Endothelial cell of umbilical vein (primary cell): ENCODE data around the gene SSUH2. TPM values are rescaled to one million over a fixed set of nuclear protein-coding genes. Genes with fewer than 3 reads are reported as not detected.

Experiments
- BruUV-seq: library from RNA; stranded (reverse); fragments of 400-500 nt; replicated peaks from 2 replicates; lab custom pipeline; 2021; lab: Mats Ljungman, UMichigan
- CTCF ChIA-PET: fragments of 300-600, 350-600 bp; sonication (Branson Sonifier 250); formaldehyde crosslinking; loops from one replicate; lab custom pipeline; 2021; ENCODE audit warnings: antibody characterized with exemption, inconsistent platforms; lab: Charles Lee
- POLR2A ChIA-PET: fragments of 300-600, 350-600 bp; sonication (Branson Sonifier 250); formaldehyde crosslinking; loops from one replicate; lab custom pipeline; 2021; ENCODE audit warnings: antibody characterized with exemption, inconsistent platforms; lab: Charles Lee
- DNase-seq: peaks from one replicate; pipeline ENCODE4 v3.0.0-alpha.2; 2011; ENCODE audit warnings: low read depth, low spot score
- FAIRE-seq: peaks from 2 replicates; lab custom pipeline; 2011; peaks lifted over from hg19 to GRCh38; lab: Jason Lieb, UNC
- H2AFZ ChIP-seq: 2 replicates; pipeline ENCODE4 v1.6.0; 2012; ENCODE audit warnings: low read depth, low read length, control low read depth, inconsistent platforms
- H3K27ac ChIP-seq: 2 replicates; pipeline ENCODE4 v1.5.1; 2011; ENCODE audit warnings: low read depth, mild to moderate bottlenecking, control low read depth, low read length, moderate library complexity; ENCODE audit not compliant: insufficient read depth
- H3K27me3 ChIP-seq, 2 experiments: 2 replicates each; pipeline versions ENCODE4 v1.6.0 to v1.6.1; 2011; ENCODE audit warnings: low read length in 2 of 2, mixed read lengths in 1 of 2; ENCODE audit not compliant: control insufficient read depth in 2 of 2, insufficient read depth in 2 of 2
- H3K36me3 ChIP-seq, 2 experiments: 2 replicates in 1 of 2; 3 replicates in 1 of 2; pipeline ENCODE4 v1.5.1; 2011; ENCODE audit warnings: low read length in 2 of 2, mild to moderate bottlenecking in 1 of 2, moderate library complexity in 1 of 2; ENCODE audit not compliant: control insufficient read depth in 2 of 2, insufficient read depth in 2 of 2; ENCODE audit errors: extremely low read depth in 1 of 2
- H3K4me1 ChIP-seq: 3 replicates; pipeline ENCODE4 v1.5.1; 2011; ENCODE audit warnings: mild to moderate bottlenecking, low read length; ENCODE audit not compliant: control insufficient read depth, insufficient read depth; ENCODE audit errors: extremely low read depth
- H3K4me2 ChIP-seq: 2 replicates; pipeline ENCODE4 v1.6.1; 2011; ENCODE audit warnings: low read length, control low read depth, mixed read lengths; ENCODE audit not compliant: insufficient read depth
- H3K4me3 ChIP-seq, 3 experiments: fragments of 200-600 bp in 1 of 3; sonication (generic), shearing (Covaris generic) in 1 of 3; replicated peaks in 1 of 3; 2 replicates each; pipeline ENCODE4 v1.5.1; 2011 to 2016; ENCODE audit warnings: control low read depth in 3 of 3, low read length in 3 of 3, mild to moderate bottlenecking in 2 of 3, inconsistent platforms in 1 of 3, low read depth in 1 of 3, moderate library complexity in 1 of 3; ENCODE audit not compliant: insufficient read depth in 1 of 3
- H3K79me2 ChIP-seq: 2 replicates; pipeline ENCODE4 v1.6.0; 2012; ENCODE audit warnings: low read length, inconsistent platforms; ENCODE audit not compliant: control insufficient read depth, insufficient read depth
- H3K9ac ChIP-seq: replicated peaks from 2 replicates; pipeline ENCODE3; 2011; ENCODE audit warnings: low read length, control low read depth; ENCODE audit not compliant: insufficient read depth; ENCODE audit errors: extremely low read depth
- H3K9me1 ChIP-seq: replicated peaks from 3 replicates; pipeline ENCODE4 v1.6.0; 2011; ENCODE audit warnings: mild to moderate bottlenecking, low read length; ENCODE audit not compliant: control insufficient read depth, insufficient read depth; ENCODE audit errors: extremely low read depth
- H3K9me3 ChIP-seq: replicated peaks from 2 replicates; pipeline ENCODE4 v1.5.1; 2012; ENCODE audit warnings: low read length, inconsistent platforms; ENCODE audit not compliant: control insufficient read depth, insufficient read depth
- H4K20me1 ChIP-seq: replicated peaks from 2 replicates; pipeline ENCODE3; 2011; ENCODE audit warnings: mild to moderate bottlenecking, low read length; ENCODE audit not compliant: control insufficient read depth, insufficient read depth; ENCODE audit errors: extremely low read depth
- FOS ChIP-seq: IDR thresholded peaks from 2 replicates; pipeline ENCODE4 v1.6.1; 2011; ENCODE audit warnings: mild to moderate bottlenecking, low read length, moderate library complexity, borderline replicate concordance; ENCODE audit not compliant: insufficient read depth
- MYC ChIP-seq: IDR thresholded peaks from one replicate; pipeline ENCODE4 v1.6.1; 2011; ENCODE audit warnings: mild to moderate bottlenecking, low read depth, low read length
- dilution Hi-C: fragments of 300-500 bp; cut with MboI; formaldehyde crosslinking; loops from one replicate; pipeline ENCODE4 v1.15.0; 2019; ENCODE audit warnings: low sequenced_read_pairs; ENCODE audit not compliant: extremely low pct_ligation_motif_present
- intact Hi-C: fragments of 100-400 bp; cut with micrococcal nuclease; formaldehyde crosslinking; loops from one replicate; pipeline ENCODE4 v1.10.0; 2022
- polyA plus RNA-seq, 4 experiments: library from polyadenylated mRNA; depleted of rRNA in 3 of 4; stranded (reverse) in 3 of 4; unstranded in 1 of 4; fragments of >200 nt; gene quantifications; 2 replicates each; pipeline versions ENCODE4 v1.2.1 to v1.2.3, GENCODE V29; 2011 to 2012; ENCODE audit warnings: missing spikeins in 1 of 4
- total RNA-seq: library from RNA; stranded (reverse); gene quantifications from 2 replicates; pipeline ENCODE4 v1.2.3, GENCODE V29; 2021
- TF ChIP-seq, protein P1 (sequence below), 2 donors: IDR thresholded peaks; 1 replicate in 1 of 2; 2 replicates in 1 of 2; pipeline ENCODE4 v1.5.1; 2011; ENCODE audit warnings: low read length in 2 of 2, mild to moderate bottlenecking in 2 of 2, moderate library complexity in 2 of 2, control low read depth in 1 of 2, inconsistent platforms in 1 of 2, low read depth in 1 of 2; ENCODE audit not compliant: insufficient read depth in 1 of 2; ENCODE audit errors: extremely low read depth in 1 of 2

SSUH2 gene
- total and polyA plus RNA-seq, 2 donors (not counting 3 experiments of a cell fraction or from before 2014, with no cell fraction given) = 0.44 TPM; not detected in 1

DNA sequence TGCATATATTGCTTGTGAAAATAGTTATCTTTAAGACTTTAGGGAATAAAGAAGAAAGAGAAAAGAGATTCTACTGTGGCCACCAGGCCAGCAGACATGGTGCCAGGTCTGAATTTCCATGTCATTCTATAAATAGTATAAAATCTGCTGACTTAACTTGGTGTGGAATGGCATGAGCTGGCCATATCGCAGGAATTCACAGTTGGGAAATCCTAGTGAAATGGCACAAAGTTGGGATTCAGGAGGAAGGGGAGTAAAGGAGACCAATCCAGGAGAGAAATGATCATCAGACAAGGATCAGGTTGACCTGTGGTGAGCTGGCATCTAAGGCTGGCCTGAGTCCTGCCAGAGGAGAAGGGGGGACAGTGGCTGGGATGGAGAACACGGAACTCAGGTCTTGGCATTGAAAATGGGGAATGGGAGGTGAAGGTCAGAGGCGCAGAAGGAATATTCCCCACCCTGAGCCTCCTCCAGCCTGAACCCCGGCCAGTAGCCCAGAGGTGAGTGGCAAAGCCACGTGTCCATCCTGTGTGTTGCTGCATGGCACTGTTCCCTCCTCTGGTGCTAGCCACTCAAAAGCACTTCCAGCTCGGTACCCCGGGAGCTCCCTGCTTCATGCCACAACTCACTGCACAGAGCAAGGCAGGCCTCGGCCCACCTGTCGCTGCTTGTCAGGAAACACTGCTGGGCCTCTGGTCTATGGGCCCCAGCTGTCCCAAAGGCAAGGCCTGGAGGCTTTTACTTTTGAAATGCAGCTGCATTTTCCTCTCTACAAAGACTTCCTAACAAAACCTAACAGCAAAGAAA, 51.4 kb downstream of the SSUH2 start:
- no peak overlapping the region for H3K27ac ChIP-seq
- intact Hi-C loops (no loop called here), dilution Hi-C loops (no loop called here)
- H4K20me1 ChIP-seq = no peaks in the 10 kb centered on the region
- TF ChIP-seq, protein P1, sequence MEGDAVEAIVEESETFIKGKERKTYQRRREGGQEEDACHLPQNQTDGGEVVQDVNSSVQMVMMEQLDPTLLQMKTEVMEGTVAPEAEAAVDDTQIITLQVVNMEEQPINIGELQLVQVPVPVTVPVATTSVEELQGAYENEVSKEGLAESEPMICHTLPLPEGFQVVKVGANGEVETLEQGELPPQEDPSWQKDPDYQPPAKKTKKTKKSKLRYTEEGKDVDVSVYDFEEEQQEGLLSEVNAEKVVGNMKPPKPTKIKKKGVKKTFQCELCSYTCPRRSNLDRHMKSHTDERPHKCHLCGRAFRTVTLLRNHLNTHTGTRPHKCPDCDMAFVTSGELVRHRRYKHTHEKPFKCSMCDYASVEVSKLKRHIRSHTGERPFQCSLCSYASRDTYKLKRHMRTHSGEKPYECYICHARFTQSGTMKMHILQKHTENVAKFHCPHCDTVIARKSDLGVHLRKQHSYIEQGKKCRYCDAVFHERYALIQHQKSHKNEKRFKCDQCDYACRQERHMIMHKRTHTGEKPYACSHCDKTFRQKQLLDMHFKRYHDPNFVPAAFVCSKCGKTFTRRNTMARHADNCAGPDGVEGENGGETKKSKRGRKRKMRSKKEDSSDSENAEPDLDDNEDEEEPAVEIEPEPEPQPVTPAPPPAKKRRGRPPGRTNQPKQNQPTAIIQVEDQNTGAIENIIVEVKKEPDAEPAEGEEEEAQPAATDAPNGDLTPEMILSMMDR (IDR thresholded peaks at IDR 0.05; ENCODE audit: extremely low read depth in 1 of 2, insufficient read depth in 1 of 2, low read depth in 1 of 2, low read length in 2 of 2) = no peak
- TF ChIP-seq FOS = no peak
- TF ChIP-seq MYC = no peak
- no TSS peak for BruUV-seq
- no peak for FAIRE-seq
- no peaks in the 10 kb centered on the region for H3K4me1 ChIP-seq
- H3K9me3 ChIP-seq = no peaks in the 10 kb centered on the region
- H3K4me3 ChIP-seq = no peak overlapping the region
- H3K9ac ChIP-seq = no peak overlapping the region
- no peak overlapping the region for H3K4me2 ChIP-seq
- ChIA-PET CTCF (interaction anchor here (1.1 to 2.5 kb wide), 2 partner anchors 14 to 151 kb away, joined by 3 to 6 read pairs; no protein-coding TSS in a partner anchor), POLR2A (interaction anchor here (0.6 kb wide), 1 partner anchor 1466 kb away, joined by 3 read pairs; no protein-coding TSS in a partner anchor)
- no peaks in the 10 kb centered on the region for H3K79me2 ChIP-seq
- H3K36me3 ChIP-seq = no peaks in the 10 kb centered on the region
- no peaks in the 10 kb centered on the region for H3K9me1 ChIP-seq
- DNase-seq = no peak
- H2AFZ ChIP-seq = no peak overlapping the region
- H3K27me3 ChIP-seq = no peaks in the 10 kb centered on the region
